SJCRH30 (cell line): ENCODE measurements around the gene TLR8. TPM values are rescaled to one million over a fixed set of nuclear protein-coding genes. Genes with fewer than 3 reads are reported as not detected.
A peak's percentile ranks its signal among the peaks of the same experiment; 100 is the strongest.

Experiments used
- DNase-seq, 2 experiments: peaks; one replicate each; pipeline ENCODE4 v3.0.0-alpha.2; 2015 to 2020
- H3K27ac ChIP-seq: fragments of 250-450 bp; sonication (Bioruptor Pico); 2 replicates; pipeline ENCODE4 v1.5.1; 2020; ENCODE audit warnings: mild to moderate bottlenecking, moderate library complexity
- H3K27me3 ChIP-seq: fragments of 250-450 bp; sonication (Bioruptor Pico); 2 replicates; pipeline ENCODE4 v1.5.1; 2020; ENCODE audit warnings: mild to moderate bottlenecking, moderate library complexity
- H3K36me3 ChIP-seq: fragments of 250-450 bp; sonication (Bioruptor Pico); 2 replicates; pipeline ENCODE4 v1.5.1; 2020; ENCODE audit warnings: mild to moderate bottlenecking, moderate library complexity
- H3K4me1 ChIP-seq: fragments of 250-450 bp; sonication (Bioruptor Pico); 2 replicates; pipeline ENCODE4 v1.5.1; 2020; ENCODE audit warnings: mild to moderate bottlenecking, moderate library complexity
- H3K4me3 ChIP-seq: fragments of 250-450 bp; sonication (Bioruptor Pico); 2 replicates; pipeline ENCODE4 v1.5.1; 2020; ENCODE audit warnings: mild to moderate bottlenecking, moderate library complexity
- H3K9me3 ChIP-seq: fragments of 250-450 bp; sonication (Bioruptor Pico); replicated peaks from 2 replicates; pipeline ENCODE4 v1.5.1; 2020; ENCODE audit warnings: mild to moderate bottlenecking, moderate library complexity
- total RNA-seq: library from RNA; depleted of rRNA; stranded (reverse); fragments of >200 nt; shearing (Covaris generic); gene quantifications from 2 replicates; pipeline ENCODE4 v1.2.3, GENCODE V29; 2014

Gene TLR8
- total RNA-seq, 1 experiment from 2014 or later, result not detected

DNA sequence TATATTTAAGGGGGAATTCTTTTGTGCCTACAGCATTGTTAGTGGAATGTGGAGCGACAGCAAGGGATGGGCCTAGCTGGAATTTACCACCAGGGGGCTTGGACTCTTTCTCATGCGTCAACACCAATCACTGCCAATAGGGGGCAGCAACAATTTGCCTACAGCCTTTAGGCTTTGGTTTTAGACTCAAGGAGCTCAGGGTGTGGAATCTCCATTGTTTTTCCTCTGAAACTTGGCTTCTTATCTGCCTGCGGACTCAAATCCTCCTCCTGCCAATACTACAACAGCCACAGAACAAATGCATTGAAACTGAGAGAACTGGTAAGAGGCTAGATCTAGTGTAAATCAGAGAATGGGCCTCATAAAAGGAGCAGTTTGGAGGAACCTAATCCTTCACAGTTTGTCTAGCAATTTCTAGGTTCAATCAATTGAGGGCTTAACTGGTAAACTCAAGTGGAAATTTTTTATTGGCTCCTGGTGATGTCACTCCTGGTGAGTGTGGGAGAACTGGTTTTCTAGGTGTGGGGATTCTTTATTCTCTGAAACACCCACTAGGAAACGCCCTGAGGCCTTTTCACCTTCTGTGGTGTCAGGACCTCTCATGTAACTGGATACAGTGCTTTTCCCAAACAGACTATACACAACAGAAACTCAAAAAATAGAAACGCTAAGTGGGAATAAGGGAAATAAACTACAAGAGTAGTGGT is 40.6 kb downstream of the TLR8 start:
- H3K27ac ChIP-seq, result peak overlapping the region; percentile 54
- peak; percentile 84 to 97 for DNase-seq

DNA sequence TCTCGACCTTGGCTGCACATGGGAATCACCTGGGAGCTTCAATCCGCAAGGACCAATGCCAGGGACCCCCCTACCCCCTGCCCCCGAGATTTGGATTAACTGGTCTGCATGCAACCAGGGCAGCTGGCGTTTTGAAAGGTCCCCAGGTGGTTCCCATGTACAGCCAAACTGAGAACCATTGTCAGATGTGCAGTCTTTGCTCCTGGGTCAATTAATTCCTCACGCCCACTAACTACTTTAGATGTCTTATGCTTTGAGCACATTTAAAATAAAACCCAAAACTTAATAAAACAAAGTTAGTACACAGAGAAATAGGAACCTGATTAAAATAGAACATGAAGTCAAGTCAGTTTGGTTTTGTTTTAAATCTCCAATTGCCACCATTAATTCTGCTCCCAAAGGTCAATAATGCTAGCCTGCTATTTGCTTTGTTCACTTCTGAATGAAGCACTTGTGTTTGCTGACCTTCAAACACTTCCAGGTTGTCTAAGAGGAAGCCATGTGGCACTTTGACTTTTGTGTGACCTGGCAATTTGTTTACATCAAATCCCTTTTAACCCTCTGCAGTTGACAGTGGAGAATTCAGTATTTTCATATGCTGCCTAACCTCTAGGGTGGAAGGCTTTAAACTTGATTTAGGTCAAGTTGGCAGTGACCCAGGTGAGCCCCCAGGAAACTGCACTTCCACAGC is 41.3 kb downstream of the TLR8 start:
- Histone ChIP-seq H3K27ac (peak overlapping the region; percentile 54), H3K36me3 (no peaks in the 10 kb centered on the region), H3K4me3 (no peak overlapping the region), H3K9me3 (no peaks in the 10 kb centered on the region), H3K4me1 (peaks cover 42% of the 10 kb centered on the region), H3K27me3 (no peaks in the 10 kb centered on the region)
- no peak for DNase-seq

More for the DNA sequence above, 40.6 kb downstream of the TLR8 start:
- H3K27me3 ChIP-seq, result no peaks in the 10 kb centered on the region
- H3K9me3 ChIP-seq, result no peaks in the 10 kb centered on the region
- H3K4me1 ChIP-seq, result peaks cover 42% of the 10 kb centered on the region
- H3K36me3 ChIP-seq, result no peaks in the 10 kb centered on the region
- H3K4me3 ChIP-seq, result no peak overlapping the region

DNA sequence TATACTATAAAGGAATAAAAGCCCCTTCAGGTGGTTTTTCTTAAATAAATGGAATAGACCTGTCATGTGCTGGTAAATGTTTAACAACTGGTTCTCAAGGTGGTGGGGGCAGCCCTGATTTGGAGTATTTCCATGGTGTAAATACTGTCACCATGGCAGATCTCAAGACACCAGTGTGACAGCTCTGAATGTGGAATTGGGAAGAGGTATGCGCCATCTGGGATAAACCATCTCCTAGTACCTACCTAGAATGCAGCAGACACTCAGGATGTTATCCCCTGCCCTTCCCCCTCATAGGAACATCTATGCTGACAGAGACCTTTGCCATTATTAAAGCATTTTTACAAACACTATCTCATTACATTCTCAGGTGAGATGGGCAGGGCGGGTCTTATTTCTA is 42.1 kb downstream of the TLR8 start:
- no peak overlapping the region for H3K4me3 ChIP-seq
- no peaks in the 10 kb centered on the region for H3K36me3 ChIP-seq
- no peaks in the 10 kb centered on the region for H3K9me3 ChIP-seq
- no peak overlapping the region for H3K27ac ChIP-seq
- DNase-seq, result no peak
- peaks cover 42% of the 10 kb centered on the region for H3K4me1 ChIP-seq
- no peaks in the 10 kb centered on the region for H3K27me3 ChIP-seq

DNA sequence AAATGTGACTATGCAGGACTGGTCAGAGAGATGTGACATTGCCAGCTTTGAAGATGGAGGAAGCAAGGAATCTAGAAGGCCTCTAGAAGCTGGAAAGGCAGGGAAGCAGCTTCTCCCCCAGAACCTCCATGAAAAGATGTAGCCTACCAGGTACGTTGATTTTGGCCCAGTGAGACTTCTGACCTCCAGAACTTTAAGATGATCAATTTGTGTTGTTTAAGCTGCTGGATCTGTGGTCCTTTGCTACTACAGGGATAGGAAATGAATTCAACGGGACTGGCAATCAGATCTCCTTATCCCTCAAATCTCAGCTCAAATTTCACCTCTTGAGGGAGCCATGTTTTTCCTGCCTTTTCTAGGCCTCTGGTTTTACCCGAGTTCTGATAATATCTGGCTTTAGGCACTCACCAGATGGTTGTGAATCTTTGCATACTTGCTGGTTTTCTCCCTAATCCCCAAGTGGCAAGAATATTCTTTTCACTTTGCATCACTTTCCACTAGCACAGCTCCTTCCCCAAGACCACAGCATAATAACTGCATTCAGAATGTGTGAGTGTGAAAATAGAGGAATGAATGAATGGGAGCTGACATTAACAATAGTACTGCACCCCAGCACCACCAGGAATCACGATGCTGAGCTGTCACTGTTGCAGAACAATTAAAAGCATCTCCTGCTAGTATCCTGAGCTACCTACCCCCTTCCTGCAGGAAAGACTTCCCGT is 42.9 kb downstream of the TLR8 start:
- peak; percentile 40 to 58 for DNase-seq

DNA sequence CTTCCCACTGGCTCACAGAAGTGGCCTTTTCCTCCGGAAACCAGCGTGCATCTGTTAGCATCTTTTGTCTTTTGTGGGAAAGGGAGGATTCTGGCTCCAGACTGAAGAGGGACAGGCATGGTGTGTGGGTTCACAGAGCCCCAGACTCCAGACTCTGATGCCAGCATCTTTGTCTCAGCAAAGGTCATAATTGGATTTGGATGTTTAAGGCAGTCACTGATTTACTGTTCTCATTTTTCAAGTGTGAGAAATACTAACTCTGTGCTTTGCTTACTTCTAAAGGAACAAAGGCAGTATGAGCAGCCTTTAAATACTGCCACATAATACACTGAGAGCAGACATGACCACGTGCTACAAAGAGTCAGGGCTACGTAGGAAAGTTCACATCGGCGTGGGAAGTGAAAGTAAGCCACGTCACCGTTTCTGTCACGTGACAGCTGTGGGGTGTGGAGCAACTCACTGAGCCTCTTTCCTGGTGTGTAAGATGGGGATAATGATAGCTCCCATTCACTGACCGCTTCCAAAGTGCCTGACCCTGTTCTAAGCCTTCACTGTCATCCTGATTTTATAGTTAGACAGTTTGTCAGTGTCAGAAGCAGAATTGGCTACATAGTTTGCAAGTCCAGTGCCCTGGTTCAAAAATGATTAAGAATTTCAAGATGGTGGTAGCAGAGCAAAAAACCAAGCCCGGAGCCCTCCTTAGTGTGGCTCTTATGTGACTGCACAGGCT is 43.7 kb downstream of the TLR8 start:
- Histone ChIP-seq H3K4me1 (peaks cover 42% of the 10 kb centered on the region), H3K36me3 (no peaks in the 10 kb centered on the region)
- peak; percentile 58 to 71 for DNase-seq

More for the DNA sequence above, 42.9 kb downstream of the TLR8 start:
- H3K4me3 ChIP-seq, result no peak overlapping the region
- H3K9me3 ChIP-seq, result no peaks in the 10 kb centered on the region
- H3K27me3 ChIP-seq, result no peaks in the 10 kb centered on the region
- no peaks in the 10 kb centered on the region for H3K36me3 ChIP-seq
- H3K4me1 ChIP-seq, result peaks cover 42% of the 10 kb centered on the region
- H3K27ac ChIP-seq, result peak overlapping the region; percentile 78

DNA sequence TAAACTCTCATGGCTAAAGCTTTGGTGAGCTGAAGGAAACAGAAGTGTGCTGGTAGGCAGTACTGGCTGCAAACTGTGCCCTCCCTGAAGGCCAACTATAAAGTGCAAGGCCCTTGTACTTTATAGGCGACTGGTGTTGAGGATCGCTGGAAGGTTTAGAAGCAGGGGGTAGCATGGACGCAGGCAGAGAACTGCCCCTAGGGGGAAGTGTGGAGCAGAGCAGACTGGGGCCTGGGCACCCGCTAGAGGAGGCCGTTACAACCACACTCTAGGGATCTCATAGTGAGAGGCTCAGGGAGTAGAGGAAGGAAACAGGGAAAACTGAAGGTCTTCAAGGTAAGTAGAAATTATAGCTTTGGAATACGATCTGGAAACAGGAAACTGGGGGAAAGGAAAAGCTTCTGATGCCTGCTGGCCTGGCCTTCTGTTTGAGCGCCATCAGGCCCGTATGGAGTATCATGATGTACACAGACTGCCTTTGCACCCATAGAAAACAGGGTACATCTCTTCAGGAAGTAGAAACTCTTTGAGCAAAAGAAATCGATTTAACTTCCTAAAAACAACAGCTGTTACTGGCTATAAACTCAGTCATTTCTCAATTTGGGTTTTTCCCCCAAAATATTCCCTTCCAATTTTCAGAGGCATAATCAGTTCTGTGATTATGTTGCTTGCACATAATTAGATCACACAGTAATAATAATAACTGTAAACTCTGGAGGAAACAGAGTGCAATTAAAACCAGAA is 44.6 kb downstream of the TLR8 start:
- DNase-seq, result peak; percentile 37 to 65
- Histone ChIP-seq H3K4me3 (no peak overlapping the region), H3K27me3 (no peaks in the 10 kb centered on the region), H3K36me3 (no peaks in the 10 kb centered on the region), H3K9me3 (no peaks in the 10 kb centered on the region), H3K4me1 (peaks cover 46% of the 10 kb centered on the region), H3K27ac (no peak overlapping the region; the same call in 1 of the 2 replicates)

More for the DNA sequence above, 43.7 kb downstream of the TLR8 start:
- H3K4me3 ChIP-seq, result no peak overlapping the region; the same call in 1 of the 2 replicates
- H3K27ac ChIP-seq, result peak overlapping the region; percentile 78
- no peaks in the 10 kb centered on the region for H3K27me3 ChIP-seq
- no peaks in the 10 kb centered on the region for H3K9me3 ChIP-seq

DNA sequence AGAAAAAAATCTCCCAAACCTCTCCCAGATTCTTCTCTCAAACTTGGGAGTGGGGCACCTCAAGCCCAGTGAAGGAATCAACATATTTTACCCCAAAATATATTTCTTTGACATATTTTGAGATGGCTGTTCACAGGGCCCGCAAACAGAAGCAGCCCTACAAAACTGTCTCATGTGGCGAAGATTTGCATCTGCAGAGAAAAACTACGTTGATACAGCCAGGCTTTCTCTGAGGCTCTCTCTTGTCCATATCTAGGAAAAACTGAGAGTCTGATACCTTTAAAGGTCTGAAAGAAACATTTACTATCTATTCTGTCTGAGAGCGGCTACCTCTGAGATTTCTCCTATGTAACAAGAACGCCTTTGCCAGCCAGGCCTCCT is 45.2 kb downstream of the TLR8 start:
- peaks cover 48% of the 10 kb centered on the region for H3K4me1 ChIP-seq
- no peaks in the 10 kb centered on the region for H3K36me3 ChIP-seq
- H3K4me3 ChIP-seq, result no peak overlapping the region
- H3K27me3 ChIP-seq, result no peaks in the 10 kb centered on the region
- DNase-seq, result no peak
- no peaks in the 10 kb centered on the region for H3K9me3 ChIP-seq
- H3K27ac ChIP-seq, result no peak overlapping the region

DNA sequence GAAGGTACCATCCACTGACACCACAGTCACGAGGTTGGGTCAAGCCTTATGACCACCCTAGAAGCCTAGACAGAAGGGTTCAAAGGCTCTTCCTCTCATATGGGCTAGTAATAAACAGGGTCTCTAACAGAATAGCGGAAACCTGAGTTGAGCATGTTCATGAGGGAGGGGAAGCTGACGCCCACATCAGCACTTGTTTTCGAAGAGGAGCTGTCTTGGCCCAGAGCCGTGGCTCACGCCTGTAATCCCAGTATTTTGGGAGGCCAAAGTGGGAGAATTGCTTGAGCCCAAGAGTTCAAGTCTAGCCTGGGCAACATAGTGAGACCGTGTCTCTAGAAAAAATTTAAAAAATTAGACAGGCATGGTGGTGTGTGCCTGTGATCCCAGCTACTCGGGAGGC is 47.0 kb downstream of the TLR8 start:
- H3K27ac ChIP-seq, result no peak overlapping the region

DNA sequence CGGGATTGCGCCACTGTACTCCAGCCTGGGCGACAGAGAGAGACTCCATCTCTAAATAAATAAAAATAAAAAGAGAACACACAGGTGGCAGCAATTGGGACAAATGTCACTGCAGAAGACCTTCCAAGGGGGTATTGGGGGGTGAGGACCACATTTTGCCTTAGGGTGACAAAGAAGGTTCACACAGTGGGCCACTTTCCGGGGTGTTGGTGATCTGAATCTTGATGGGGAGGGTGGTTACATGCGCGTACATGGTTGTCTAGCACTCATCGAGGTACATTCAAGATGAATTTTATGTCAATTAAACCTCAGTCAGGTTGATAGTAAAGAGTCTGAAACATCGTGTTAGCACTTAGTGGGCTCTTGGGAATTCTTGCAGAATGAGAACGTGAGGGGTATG is 48.0 kb downstream of the TLR8 start:
- Histone ChIP-seq H3K9me3 (no peaks in the 10 kb centered on the region), H3K27me3 (no peaks in the 10 kb centered on the region), H3K36me3 (no peaks in the 10 kb centered on the region), H3K27ac (no peak overlapping the region), H3K4me1 (peaks cover 29% of the 10 kb centered on the region), H3K4me3 (no peak overlapping the region)
- no peak for DNase-seq

More for the DNA sequence above, 47.0 kb downstream of the TLR8 start:
- H3K4me1 ChIP-seq, result peaks cover 38% of the 10 kb centered on the region
- H3K27me3 ChIP-seq, result no peaks in the 10 kb centered on the region
- no peaks in the 10 kb centered on the region for H3K9me3 ChIP-seq
- no peak overlapping the region for H3K4me3 ChIP-seq
- DNase-seq, result no peak
- no peaks in the 10 kb centered on the region for H3K36me3 ChIP-seq

DNA sequence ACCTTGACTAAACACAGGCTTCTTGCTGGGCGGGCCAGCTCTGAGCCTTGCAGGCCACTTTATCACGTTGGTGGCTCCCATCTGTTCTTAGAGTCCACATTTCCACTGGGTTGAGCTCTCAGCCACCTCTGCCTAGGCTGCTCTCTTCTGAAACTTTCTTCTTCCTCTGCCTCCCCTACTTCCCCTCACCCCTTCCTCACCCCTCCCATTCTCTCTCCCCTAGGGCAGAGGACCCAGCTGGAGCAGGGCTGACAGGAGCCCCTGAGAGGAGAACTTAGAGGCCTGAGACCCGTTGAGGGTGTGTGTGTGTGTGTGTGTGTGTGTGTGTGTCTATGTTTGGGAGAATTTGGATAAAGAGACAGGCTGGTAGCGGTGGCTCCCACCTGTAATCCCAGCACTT is 48.6 kb downstream of the TLR8 start:
- H3K27me3 ChIP-seq, result no peaks in the 10 kb centered on the region
- no peak for DNase-seq
- peaks cover 23% of the 10 kb centered on the region for H3K4me1 ChIP-seq
- no peaks in the 10 kb centered on the region for H3K9me3 ChIP-seq
- H3K4me3 ChIP-seq, result no peak overlapping the region
- no peaks in the 10 kb centered on the region for H3K36me3 ChIP-seq
- no peak overlapping the region for H3K27ac ChIP-seq

DNA sequence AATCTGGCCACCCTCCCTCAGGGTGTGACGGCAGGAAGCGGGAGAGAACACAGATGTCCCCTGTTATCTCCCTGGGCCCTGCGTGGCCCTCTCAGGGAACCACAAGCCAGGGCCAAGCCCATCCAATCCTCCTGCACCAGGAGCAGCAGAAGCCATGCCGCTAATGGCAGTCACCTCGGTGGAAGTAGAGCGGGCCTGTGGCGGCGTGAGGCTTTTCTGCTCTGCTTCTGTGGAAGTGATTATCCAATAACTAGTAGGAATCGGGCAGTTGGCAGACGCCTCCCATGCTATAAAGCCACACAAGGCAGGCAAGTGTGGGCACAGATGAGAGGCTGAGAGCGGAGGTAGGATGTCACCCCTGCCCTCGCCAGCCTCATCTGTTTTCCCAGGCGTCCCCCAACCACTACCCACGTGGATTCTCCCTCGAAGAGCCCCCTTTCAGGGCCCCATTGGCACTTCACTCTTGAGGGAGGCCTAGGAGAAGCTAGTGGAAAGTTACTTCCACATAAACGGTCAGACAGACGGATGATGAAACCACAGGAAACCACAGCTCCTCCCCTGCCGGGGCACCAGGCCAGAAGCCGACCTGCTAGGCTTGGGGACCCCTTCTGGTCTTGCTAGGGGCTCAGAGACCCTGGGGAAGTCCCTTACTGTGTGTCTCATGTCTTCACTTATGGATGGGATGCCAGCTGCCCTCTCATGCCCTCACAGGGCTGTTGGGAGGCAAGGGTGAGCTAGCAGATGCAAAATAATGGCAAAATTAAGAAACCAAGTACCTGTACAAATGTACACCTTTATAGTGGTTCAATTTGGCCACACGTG is 49.7 kb downstream of the TLR8 start:
- Histone ChIP-seq H3K27me3 (no peaks in the 10 kb centered on the region), H3K9me3 (no peaks in the 10 kb centered on the region), H3K27ac (peak overlapping the region; percentile 67), H3K4me1 (peaks cover 15% of the 10 kb centered on the region), H3K4me3 (no peak overlapping the region), H3K36me3 (no peaks in the 10 kb centered on the region)
- peak; percentile 53 to 70 for DNase-seq

DNA sequence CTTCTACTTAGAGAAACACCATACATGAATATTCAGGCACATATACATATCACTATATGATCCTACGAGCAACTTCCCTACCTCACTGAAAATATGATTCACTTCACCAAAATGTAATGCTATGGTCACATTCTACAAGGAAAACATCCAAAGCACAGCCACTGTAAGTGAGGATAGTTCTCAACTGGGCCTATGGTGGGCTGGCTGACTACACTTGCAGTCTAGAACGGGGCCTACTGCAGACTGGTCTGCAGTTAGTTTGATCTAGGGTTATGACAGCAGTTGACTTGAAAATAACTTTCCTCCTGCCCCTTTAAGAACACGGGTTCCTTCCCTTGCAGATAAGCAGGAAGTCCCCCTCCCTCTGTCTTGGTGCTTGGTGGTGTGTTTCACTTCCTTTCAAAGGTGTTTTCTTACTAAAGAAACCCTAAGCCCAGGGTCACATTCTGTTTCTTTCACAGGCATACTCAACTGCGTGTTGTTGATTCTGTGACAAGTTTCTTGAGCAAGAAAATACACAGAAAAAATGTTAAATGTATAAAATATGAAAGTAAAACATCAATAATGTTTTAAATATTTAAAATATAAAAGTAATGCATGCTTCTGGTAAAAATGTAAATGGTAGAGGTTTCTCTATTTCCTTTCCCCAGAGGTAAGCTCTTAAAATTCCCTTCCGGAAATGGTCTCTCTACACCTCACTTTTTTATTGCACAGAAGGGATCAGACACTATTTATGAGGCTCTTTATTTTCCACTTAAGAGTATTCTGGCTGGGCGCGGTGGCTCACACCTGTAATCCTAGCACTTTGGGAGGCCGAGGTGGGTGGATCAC is 50.5 kb downstream of the TLR8 start:
- peak; percentile 22 to 64 for DNase-seq
- H3K4me1 ChIP-seq, result peaks cover 15% of the 10 kb centered on the region
- H3K27me3 ChIP-seq, result no peaks in the 10 kb centered on the region
- no peaks in the 10 kb centered on the region for H3K9me3 ChIP-seq
- no peaks in the 10 kb centered on the region for H3K36me3 ChIP-seq
- H3K4me3 ChIP-seq, result no peak overlapping the region
- H3K27ac ChIP-seq, result peak overlapping the region; percentile 67

DNA sequence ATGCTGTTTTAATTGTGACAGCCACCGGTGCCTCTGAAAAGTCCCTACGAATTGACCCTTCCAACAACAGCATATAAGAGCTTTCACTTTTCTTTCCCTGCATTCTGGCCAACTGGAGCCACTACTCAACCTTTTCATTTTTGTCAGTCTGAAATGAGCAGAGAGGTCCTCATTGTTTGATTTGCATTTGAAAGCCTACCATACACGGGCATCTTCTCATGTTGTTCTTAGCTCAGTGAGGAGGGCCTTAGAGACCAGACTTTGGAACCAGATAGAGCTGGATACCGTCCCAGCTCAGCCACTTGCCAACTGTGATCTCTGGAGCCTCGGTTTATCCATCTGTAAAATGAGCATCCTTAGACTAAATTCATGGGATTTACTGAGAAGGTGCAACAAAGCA is 51.6 kb downstream of the TLR8 start:
- H3K9me3 ChIP-seq, result no peaks in the 10 kb centered on the region
- DNase-seq, result no peak
- H3K27ac ChIP-seq, result no peak overlapping the region
- no peaks in the 10 kb centered on the region for H3K36me3 ChIP-seq
- H3K4me1 ChIP-seq, result peaks cover 15% of the 10 kb centered on the region
- no peaks in the 10 kb centered on the region for H3K27me3 ChIP-seq
- no peak overlapping the region for H3K4me3 ChIP-seq
